ENCODE results near the gene TMEM43. TPM values are rescaled to one million over a fixed set of nuclear protein-coding genes. Genes with fewer than 3 reads are reported as not detected.

TMEM43 gene
- total RNA-seq, 2 donors from 2014 or later: 107 to 115 TPM

GRCh38 chr3:14132689-14133088 is 7.8 kb downstream of the TMEM43 start:
- DNase-seq (ENCODE audit: low spot score): no peak

GRCh38 chr3:14133188-14133800 is 8.4 kb downstream of the TMEM43 start:
- intact Hi-C loops (cut with DNase I): no loop called here
- no peak for DNase-seq (ENCODE audit: low spot score)

More at GRCh38 chr3:14132689-14133088, 7.8 kb downstream of the TMEM43 start:
- intact Hi-C loops (cut with DNase I): no loop called here

GRCh38 chr3:14133876-14134275 is 9.0 kb downstream of the TMEM43 start:
- no peak for DNase-seq (ENCODE audit: low spot score)
- intact Hi-C loops (cut with DNase I): no loop called here

GRCh38 chr3:14134291-14134690 is 9.4 kb downstream of the TMEM43 start:
- no peak for DNase-seq (ENCODE audit: low spot score)
- intact Hi-C loops (cut with DNase I): no loop called here

- intact Hi-C loops (cut with DNase I): no loop called here
- no peak for DNase-seq (ENCODE audit: low spot score)
Measured at GRCh38 chr3:14135581-14135980, 10.7 kb downstream of the TMEM43 start.

- intact Hi-C loops (cut with DNase I): no loop called here
- no peak for DNase-seq (ENCODE audit: low spot score)
Measured at GRCh38 chr3:14137004-14137403, 12.2 kb downstream of the TMEM43 start.

GRCh38 chr3:14137445-14137844 is 12.6 kb downstream of the TMEM43 start:
- no peak for DNase-seq (ENCODE audit: low spot score)
- intact Hi-C loops (cut with DNase I): no loop called here

GRCh38 chr3:14138109-14138877 is 13.4 kb downstream of the TMEM43 start:
- intact Hi-C loops (cut with DNase I): no loop called here
- no peak for DNase-seq (ENCODE audit: low spot score)

GRCh38 chr3:14138878-14139655 is 14.2 kb downstream of the TMEM43 start:
- no peak for DNase-seq (ENCODE audit: low spot score)
- intact Hi-C loops (cut with DNase I): no loop called here

- intact Hi-C loops (cut with DNase I): no loop called here
- DNase-seq (ENCODE audit: low spot score): no peak
Measured at GRCh38 chr3:14139771-14140170, 14.9 kb downstream of the TMEM43 start.

GRCh38 chr3:14140668-14141067 is 15.8 kb downstream of the TMEM43 start:
- no peak for DNase-seq (ENCODE audit: low spot score)

GRCh38 chr3:14141144-14141543 is 16.3 kb downstream of the TMEM43 start:
- DNase-seq (ENCODE audit: low spot score): peak; percentile 30
- intact Hi-C loops (cut with DNase I): no loop called here

More at GRCh38 chr3:14140668-14141067, 15.8 kb downstream of the TMEM43 start:
- intact Hi-C loops (cut with DNase I): no loop called here

GRCh38 chr3:14141602-14142341 is 16.9 kb downstream of the TMEM43 start:
- intact Hi-C loops (cut with DNase I): no loop called here
- peak; percentile 68 for DNase-seq (ENCODE audit: low spot score)

- peak; percentile 43 for DNase-seq (ENCODE audit: low spot score)
- intact Hi-C loops (cut with DNase I): no loop called here
Measured at GRCh38 chr3:14142567-14143270, 17.9 kb downstream of the TMEM43 start.

GRCh38 chr3:14143271-14144225 is 18.7 kb downstream of the TMEM43 start:
- peak; percentile 85 for DNase-seq (ENCODE audit: low spot score)
- intact Hi-C loops (cut with DNase I): no loop called here

GRCh38 chr3:14144423-14145075 is 19.7 kb downstream of the TMEM43 start:
- intact Hi-C loops (cut with DNase I): no loop called here
- peak; percentile 89 for DNase-seq (ENCODE audit: low spot score)

GRCh38 chr3:14145236-14145635 is 20.4 kb downstream of the TMEM43 start:
- intact Hi-C loops (cut with DNase I): no loop called here
- peak; percentile 60 for DNase-seq (ENCODE audit: low spot score)

Data from posterior vena cava (tissue), 2 donors.